DMS 273 treated with DMSO at 0.1 percent for 48 hours (cell line): ENCODE results near the gene NUP50.
"Not testable (repeated sequence)": the region's sequence is repeated elsewhere in the genome, so short reads cannot be mapped to it uniquely, and the experiment has no call there.

Experiments
- DNase-seq: peaks from one replicate; lab custom pipeline; 2025; lab: John Stamatoyannopoulos, UW

Gene NUP50

DNA sequence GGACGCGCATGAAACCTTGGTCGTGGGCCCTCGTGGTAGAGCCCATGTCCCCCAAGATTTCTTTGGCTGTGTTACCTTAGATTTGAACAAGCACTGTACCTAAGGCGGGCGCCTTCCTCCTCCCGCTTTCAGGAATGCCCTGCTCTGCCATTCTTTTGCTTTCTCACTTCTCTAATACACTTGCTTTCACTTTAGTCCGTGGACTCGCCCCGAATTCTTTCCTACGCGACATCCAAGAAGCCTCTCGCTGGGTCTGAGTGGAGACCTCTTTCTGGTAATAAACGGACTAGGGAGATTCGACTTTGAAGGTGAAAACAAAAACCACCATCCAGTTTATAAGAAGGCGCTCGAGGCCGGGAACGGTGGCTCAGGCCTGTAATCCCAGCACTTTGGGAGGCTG lies 1.2 kb upstream of the NUP50 start:
- no peak for DNase-seq

DNA sequence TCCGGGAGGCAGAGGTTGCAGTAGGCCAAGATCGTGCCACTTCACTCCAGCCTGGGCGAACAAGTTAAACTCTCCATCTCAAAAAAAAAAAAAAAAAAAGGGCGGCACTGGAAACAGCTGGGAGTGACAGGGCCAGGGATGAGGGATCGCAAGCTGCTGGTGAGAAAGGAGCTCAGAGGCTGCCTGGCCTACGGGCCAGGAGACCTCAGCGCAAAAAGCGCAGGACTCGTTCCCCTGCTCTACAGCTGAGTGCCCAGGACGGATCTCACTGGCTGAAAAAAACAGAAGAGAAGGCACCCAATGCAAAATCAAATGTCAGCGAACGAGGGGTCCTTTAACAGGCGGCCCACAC lies 650 bp upstream of the NUP50 start:
- DNase-seq: no peak

DNA sequence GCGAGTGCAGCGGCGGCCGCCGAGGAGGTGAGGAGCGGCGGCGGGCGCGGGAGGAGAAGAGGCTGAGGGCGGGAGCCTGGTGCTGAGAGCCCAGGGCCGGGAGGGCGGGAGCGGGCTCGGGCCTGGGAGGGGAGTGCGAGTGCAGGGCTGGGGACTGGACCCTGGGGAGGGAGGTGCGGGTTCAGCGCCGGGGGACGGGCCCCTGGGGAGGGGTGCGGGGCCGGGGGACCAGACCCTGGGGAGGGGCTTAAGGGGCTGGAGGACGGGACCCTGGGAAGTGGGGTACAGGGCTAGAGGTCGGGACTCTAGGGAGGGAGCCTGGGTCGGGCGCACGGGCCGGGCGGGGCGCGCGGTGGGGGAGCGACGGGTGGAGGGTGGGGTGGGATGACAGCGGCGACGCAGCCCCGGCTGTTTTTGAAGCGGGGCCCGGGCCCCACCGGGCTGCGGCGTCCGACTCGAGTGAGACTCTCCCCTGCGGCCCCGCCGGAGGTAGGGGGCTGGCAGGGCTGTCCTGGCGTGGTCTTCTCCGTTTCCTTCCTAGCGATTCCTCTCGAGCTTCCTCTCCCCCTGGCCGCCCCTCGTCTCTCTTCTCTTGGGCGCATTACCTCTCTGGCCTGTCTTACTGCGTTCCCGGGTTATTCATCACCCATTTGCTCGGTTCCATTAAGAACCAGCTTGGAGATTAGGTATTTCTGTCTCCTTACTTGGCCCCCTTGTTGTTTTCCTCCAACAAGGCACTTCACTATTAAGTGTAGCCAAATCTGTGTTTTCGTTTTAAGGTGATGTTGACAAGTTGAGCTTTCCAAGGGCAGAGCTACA lies 754 bp downstream of the NUP50 start:
- no peak for DNase-seq

DNA sequence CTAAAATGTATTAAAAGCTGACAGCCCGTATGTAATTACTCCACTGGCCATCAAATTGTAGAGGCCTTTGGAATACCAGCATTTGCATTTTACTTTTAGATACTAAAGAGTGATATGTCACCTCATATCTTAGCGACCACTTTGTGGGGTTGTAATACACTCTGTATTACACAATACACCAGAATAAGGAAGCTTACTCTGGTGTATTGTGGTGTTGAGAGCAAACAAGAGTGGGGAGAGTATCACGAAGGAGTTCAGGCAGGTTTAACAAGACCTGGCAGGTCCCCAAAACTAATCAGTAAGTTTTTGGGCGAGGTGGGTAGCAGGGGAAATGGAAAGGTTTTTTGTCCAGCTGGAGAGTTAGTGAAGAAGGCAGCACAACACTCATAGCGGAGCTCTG lies 3.2 kb downstream of the NUP50 start:
- no peak for DNase-seq

DNA sequence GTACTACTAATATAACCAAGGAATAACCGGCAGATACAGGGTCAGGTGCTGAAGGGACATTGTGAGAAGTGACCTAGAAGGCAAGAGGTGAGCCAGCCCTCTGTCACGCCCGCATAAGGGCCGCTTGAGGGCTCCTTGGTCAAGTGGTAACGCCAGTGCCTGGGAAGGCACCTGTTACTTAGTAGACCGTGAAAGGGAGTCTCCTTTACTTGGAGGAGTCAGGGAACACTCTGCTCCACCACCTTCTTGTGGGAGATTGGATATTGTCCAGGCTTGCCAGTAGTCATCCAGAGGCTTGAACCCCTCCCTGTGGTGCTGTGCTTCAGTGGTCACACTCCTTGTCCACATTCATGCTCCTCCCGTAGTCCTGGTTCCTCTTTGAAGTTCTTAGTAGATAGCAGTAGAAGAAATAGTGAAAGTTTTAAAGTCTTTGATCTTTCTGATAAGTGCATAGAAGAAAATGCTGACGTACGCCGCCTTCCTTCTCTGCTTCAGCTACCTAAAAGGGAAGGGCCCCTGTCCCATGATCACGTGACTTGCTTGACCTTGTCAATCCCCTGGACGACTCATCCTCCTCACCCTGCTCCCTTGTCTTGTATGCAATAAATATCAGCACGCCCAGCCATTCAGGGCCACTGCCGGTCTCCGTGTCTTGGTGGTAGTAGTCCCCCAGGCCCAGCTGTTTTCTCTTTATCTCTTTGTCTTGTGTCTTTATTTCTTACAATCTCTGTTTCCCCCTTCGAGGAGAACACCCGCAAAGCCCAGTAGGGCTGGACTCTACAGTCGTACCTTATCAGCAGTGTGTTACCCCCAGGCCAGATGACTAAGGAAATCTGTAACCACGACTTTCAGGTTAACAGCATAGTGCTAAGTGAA lies 6.1 kb downstream of the NUP50 start:
- DNase-seq: no peak

DNA sequence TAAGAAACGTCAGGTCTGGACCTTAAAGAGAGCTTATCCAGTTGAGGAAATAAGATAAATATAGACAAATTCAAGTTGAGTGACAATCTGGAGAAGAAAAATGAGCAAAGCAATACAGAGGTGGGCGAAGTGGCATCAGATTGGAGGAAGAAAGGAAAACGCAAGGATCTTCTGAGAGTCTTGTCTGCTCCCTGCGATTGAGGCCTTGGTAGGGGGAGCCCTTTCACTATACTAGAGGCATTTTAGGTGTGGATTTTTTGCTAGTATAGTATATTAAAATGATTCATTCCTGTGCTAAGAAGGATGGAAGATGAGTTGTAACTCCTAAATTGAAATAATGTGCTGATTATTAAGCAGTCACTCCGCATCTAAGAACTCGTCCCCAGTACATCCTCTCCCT lies 8.1 kb downstream of the NUP50 start:
- no peak for DNase-seq

DNA sequence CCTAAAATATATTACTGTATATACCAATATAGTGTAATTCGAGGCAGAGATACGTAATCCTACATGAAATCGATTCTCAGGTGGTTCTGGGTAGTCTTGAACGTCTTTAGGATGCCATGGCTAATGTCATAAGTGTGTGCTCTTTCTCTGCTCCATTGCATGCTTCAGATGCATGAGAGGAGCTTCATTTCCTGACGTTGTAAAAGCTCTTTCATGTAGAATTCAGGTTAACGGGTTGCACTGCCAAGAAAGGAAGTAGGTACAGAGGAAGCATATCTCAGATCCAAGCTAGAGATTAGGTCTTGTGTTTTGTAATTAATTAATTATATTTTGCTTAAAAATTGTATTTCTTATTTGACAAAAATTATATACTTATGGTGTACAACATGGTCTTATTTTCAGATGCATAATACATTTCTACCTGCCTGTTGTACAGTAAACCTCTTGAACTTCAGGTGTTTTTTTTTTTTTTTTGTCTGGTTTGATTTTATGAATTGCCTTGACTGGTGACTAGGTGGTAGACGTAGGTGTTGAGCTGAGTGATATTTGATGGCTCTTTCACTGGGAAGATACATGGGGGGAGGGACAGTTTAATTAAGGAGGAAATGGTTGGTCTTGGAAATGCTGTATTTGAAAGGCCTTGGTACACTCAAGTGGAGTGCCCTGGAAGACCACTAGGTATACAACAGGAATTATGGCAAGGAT lies 9.3 kb downstream of the NUP50 start:
- no peak for DNase-seq

DNA sequence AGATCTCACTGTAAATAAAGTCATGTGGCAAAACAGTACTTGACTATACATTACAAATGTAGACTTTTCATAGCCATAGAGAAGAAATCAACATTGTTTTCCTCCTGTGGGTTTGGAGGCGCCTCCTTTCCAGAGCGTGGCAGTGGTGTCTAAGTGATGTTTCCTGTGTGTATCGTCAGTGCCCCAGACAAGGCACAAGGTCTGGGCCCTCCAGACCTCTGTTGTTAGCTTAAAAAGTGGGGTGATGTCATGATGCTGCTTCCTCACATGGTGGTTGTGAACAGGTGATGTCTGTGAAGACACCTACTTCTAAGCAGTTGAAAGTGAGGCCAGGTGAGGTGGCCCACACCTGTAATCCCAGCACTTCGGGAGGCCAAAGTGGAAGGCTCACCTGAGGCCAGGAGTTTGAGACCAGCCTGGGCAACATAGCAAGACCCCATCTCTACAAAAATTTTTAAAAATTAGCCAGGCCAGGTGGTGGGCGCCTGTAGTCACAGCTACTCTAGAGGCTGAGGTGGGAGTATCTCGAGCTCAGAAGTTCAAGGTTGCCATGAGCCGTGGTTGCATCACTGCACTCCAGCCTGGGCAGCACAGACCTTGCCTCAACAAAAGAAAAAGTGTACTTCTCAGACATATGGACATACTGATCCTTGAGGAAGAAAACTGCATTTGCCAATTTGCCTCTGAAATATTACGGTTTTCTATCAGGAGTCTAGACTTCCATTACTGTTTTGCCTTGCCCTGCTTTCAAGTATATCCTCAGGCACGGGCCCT lies 15.7 kb downstream of the NUP50 start:
- DNase-seq: no peak

DNA sequence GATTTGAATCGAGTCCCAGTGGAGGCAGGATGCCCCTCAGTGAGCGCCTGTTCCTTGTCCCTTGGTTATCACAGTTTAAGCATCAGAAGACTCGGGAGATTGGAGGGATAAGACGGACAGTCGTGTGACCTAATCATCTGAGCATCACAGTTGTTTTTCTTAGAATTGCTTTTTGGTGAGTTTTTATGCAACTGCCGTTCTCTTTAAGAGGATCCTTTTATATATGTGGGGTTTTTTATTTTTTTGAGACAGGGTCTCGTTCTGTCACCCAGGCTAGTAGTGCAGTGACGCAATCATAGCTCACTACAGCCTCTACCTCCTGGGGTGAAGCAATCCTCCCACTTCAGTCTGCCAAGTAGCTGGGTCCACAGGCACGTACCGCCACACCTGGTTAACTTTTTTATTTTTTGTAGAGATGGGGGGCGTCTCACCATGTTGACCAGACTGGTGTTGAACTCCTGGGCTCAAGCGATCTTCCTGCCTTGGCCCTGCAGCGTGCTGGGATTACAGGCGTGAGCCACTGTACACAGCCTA lies 16.5 kb downstream of the NUP50 start:
- DNase-seq: no peak

DNA sequence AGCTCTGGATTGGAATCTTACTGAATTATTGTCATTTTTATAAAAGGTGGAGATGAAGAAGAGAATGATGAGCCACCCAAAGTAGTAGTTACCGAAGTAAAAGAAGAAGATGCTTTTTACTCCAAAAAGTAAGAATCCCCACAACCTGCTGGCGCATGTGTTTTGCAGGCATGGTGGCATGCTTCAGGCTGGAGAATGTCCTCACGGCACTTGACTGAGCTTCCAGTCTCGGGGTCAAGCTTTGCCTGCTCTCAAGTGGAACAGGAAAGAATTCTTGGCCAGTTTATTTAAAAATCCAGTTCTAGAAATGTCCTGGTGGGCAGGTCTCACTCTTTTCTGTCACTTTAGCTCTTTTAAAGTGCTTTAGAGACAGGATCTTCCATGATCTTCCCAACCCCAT lies 17.5 kb downstream of the NUP50 start:
- no peak for DNase-seq

DNA sequence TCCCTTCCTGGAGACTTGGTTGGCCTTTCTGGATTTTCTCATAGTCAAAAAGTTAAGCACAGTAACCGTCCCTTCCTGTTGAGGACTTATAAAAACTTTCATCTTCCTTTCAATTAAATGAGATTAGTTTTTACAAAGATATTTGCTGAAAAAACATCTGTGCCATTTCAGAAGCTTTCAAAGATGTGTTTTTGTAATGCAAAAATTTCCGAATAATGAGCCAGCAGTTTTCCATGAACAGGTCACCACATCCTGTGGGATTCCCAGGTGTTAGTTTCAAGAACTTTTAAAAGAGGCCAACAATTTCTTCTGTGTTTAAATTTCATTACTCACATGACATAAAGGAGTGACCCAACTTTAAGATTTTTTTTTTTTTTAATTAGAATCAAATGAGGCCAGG lies 18.0 kb downstream of the NUP50 start:
- DNase-seq: no peak

DNA sequence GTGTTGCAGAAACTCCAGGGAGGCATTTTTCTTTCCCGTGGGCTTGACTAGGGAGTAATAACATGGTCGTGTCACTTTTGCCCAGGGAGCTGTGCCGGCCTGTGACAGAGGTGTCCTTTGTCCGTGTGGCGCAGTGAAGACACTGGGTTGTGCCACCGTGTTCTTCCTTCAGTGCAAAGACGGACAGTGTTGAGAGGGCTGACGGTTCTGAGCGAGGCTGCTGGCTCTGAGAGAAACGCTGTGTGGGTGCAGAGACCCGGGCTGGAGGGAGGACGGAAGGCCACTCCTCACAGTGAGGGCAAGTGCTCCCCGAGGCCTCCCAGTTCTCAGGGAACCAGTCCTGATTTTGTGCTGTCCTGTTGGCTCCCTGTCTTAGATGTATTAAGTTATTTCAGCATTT lies 20.2 kb downstream of the NUP50 start:
- DNase-seq: no peak

DNA sequence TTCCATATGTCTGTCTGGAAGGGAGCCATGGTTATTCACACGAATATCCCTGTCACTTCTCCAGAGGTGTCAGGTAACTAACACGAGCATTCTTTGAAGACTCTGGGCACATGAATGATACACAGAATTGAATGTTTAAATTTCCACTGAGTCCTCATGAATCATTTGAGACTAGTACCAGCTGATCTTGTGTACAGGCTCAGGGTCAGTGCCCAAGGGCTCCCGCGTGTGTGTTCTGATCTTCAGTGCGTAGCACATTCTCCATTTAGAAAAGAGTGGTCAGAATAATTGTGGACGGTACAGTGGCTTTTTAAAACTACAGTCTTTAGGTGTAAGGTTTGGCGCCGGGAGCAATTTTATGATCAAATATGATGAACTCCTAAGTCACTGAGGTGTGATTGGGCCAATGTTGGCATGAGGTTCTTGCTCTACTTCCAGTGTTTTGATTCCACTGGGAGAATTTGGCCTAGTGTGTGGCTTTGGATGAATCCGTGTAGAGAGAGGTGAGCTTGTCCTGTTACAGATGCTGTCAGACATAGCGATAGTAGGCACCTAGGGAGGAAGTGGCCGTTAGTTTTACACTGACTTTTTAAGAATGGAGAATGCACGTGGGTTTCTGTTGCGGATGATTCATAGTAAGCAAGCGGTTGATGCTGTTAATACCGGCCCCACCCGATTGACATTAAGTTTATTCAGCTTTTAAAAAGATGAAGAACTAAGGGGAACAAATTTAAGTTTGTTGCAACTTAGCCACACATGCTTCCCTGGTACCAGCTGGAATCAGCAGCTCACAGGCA lies 22.2 kb downstream of the NUP50 start:
- DNase-seq: no peak

DNA sequence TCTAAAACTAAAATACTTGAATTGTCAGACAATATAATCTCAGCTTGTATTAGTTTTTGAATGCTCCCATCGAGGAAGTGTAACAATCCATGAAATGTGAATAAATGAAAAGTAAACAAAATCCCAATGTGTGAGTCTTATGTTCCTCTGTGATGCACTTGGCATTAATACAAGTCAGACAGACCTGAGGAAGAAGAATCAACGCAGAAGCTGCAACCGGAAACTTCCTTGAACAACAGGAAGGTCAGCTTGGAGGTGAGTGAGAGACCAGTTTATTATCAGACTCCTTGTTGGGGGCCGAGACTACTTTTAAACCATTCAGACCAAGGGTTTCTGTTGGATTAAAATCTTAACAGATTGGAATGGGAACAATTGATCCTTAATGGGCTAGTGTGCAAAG lies 24.2 kb downstream of the NUP50 start:
- no peak for DNase-seq

DNA sequence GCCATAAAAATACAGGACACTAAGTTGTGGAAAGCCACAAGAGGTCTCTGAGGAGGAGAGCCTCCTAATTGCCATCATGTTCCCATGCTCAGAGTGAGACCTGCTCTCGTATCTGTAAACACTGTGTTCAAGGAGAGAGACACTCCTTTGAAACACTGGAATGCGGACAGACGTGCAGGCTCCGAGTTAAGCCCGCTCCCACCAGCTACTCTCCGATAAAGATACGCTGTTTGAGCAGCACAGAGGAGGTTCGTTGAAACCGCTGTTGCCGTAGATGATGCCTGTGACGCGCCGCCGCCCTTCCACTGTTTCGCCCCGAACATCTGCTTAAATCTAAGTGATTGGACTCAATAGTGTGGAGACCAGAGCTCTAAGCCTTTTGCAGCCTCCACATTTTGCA lies 25.1 kb downstream of the NUP50 start:
- no peak for DNase-seq

DNA sequence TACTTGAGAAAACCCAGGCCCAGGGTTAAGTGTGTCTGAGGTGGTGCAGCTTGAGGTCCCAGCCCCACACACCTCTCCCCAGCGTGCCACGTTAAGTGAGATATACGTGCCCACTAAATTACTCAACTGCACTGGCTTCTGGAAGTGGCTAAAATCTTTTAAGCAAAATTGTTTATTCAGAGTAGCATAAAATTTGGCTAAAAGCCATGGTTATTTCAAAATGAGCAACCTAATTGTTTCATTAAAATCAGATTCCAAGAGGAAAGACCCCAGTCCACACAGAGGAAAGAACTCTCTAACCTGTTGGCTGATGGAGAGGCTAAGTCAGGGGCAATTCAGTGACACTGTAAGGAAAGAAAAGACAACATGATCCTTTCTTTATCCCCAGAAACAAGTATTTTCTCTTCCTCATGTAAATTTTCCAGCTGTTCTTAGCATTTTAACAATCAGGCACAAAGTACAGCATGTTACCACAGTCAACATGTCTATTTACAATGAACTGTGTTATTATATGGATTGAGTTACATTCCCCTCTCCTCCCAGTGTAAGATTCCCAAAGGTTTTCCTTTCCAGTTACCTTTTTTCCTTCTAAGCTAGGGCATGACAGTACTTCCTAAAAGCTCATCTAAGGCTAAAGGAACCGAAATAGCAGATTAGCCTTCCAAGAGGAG lies 26.6 kb downstream of the NUP50 start:
- no peak for DNase-seq

DNA sequence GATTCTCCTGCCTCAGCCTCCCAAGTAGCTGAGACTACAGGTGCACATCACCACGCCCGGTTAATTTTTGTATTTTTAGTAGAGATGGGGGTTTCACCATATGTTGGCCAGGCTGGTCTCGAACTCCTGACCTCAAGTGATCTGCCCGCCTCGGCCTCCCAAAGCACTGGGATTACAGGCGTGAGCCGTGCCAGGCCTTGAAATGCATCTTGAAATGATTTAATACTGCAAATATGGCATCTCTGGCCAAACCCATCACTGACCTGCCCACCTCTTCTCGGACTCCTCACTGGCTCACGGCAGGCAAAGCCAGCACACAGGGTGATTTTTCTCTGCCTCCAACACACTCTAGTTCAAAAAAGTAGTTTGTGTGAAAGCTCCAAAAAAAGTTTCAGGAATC lies 28.0 kb downstream of the NUP50 start:
- not testable (repeated sequence) for DNase-seq

DNA sequence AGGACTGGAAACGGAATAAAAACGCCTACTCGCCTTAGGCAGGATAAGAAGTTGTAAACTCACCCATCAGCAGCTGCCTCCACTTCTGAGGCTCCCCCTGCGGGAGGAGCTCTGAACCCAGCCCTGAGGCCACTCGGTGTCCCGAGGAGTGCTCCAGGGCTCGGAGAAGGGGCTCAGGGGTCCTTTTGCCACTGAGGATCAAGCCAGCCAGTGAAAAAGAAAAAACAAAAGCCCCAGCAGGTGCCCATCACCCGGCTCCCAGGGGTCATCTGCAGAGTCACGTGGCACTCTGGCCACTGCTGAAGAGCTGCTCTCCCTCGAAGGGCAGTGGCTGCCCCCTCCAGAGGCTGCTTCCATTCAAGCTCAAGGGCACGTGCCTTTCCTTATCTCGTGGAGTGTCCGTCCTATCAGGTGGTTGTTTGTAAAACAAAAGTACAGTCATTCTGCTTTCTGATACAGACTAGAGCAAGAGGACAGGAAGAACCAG lies 29.0 kb downstream of the NUP50 start:
- DNase-seq: no peak

DNA sequence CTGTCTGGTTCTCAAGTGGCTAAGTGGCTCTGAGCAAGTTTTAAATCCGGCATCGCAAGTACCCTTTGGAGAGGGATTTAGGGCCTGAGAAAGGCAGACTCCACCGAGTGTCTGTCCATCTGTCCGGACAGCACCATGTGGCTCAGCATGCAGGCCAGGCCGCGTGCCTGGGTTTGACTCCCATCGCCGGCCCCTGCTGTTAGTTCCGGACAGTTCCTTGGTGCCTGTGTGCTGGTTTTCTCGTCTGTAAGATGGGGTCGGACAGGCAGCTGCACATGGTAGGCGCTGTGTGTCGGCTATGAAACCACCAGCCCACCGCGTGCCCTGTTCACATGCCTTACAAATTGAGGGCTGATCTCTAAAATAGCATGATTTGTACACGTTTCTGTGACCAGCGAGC lies 31.0 kb downstream of the NUP50 start:
- DNase-seq: no peak

DNA sequence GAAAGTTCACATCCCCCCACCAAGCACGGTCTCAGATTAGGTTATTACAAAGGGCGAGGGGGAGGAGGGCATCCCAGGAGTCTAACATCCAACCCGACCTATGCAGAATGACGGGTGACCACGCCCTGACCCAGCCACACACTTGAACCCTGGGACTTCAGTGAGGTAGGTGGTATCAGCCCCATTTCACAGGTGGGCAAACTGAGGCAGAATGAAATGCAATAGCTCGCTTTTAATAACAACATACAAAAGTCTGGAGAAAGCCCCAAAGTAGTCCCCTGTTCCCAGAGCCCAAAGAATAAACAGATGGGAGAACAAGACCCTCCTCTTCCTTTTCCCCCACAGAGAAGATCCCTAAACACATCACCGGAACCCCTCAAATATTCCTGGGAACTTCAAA lies 31.9 kb downstream of the NUP50 start:
- DNase-seq: no peak
